IMR-90 (cell line): ENCODE results near the gene TMEM259. TPM values are rescaled to one million over a fixed set of nuclear protein-coding genes. Genes with fewer than 3 reads are reported as not detected.

Source experiments
- NFE2L2 ChIP-seq: fragments of 150-350 bp; IDR thresholded peaks from 2 replicates; pipeline ENCODE4 v1.6.1; 2016; ENCODE audit warnings: low read depth, mild to moderate bottlenecking, low read length
- USF2 ChIP-seq: fragments of 150-350 bp; IDR thresholded peaks from 2 replicates; pipeline ENCODE4 v1.6.1; 2017; ENCODE audit warnings: mild to moderate bottlenecking, antibody characterized with exemption, low read length, low read depth
- polyA plus RNA-seq, 3 experiments: library from polyadenylated mRNA; depleted of rRNA; stranded (reverse); fragments of >200 nt; gene quantifications; 2 replicates each; pipeline ENCODE4 v1.2.3, GENCODE V29; 2012; ENCODE audit warnings: low replicate concordance in 1 of 3
- total RNA-seq: library from RNA; depleted of rRNA; stranded (reverse); fragments of >200 nt; gene quantifications from 2 replicates; pipeline ENCODE4 v1.2.3, GENCODE V29; 2012

Gene TMEM259
- total and polyA plus RNA-seq, 2 of the 4 experiments (the other 2 are of a cell fraction), result 22.6 to 153 TPM

- TF ChIP-seq USF2 (no peak), NFE2L2 (no peak)
Measured at GRCh38 chr19:1026783-1027649, 6.1 kb upstream of the TMEM259 start (continued).
